Ovary (tissue), 3 donors: ENCODE data around the gene ZNF814.
"Not testable (repeated sequence)": the region's sequence is repeated elsewhere in the genome, so short reads cannot be mapped to it uniquely, and the experiment has no call there.

Source experiments
- CTCF ChIP-seq, 3 donors: fragments of 450-650 bp in 2 of 3; fragments of 200-600 bp in 1 of 3; IDR thresholded peaks; one replicate each; pipeline versions ENCODE4 v1.5.1 to v1.8.0; 2016 to 2022; ENCODE audit warnings: antibody characterized with exemption in 3 of 3, mild to moderate bottlenecking in 1 of 3
- EP300 ChIP-seq: sonication (generic); formaldehyde crosslinking; IDR thresholded peaks from one replicate; pipeline ENCODE4 v1.6.1; 2017; ENCODE audit warnings: antibody characterized with exemption
- POLR2A ChIP-seq: fragments of 450-650 bp; IDR thresholded peaks from one replicate; pipeline ENCODE4 v1.6.1; 2017; ENCODE audit warnings: antibody characterized with exemption, mild to moderate bottlenecking, moderate library complexity
- donor health status: DM: no; HTN: no; CAD: no.

- TF ChIP-seq CTCF (IDR thresholded peaks at IDR 0.05); POLR2A; EP300: not testable (repeated sequence)
Observed at GRCh38 chr19:57838622-57839191, 50.1 kb downstream of the ZNF814 start.
